Activated naive CD8-positive, alpha-beta T cell treated with anti-CD3 and anti-CD28 coated beads, Interleukin-2, amount 50 U/mL, for 24 hours (primary cell): ENCODE data around the gene COL23A1.

Experiments
- ATAC-seq: fragments of 150-1000 bp; cut with Tn5 transposase; one replicate; pipeline ENCODE4 v1.10.0; 2021
- DNase-seq: peaks from one replicate; pipeline ENCODE4 v3.0.0; 2021
- H3K27ac Mint-ChIP-seq: one replicate; pipeline ENCODE4 v1.8.0; 2021; ENCODE audit warnings: mild to moderate bottlenecking, mixed read lengths
- H3K27me3 Mint-ChIP-seq: one replicate; pipeline ENCODE4 v1.8.0; 2021; ENCODE audit warnings: mixed read lengths
- H3K36me3 Mint-ChIP-seq: one replicate; pipeline ENCODE4 v1.8.0; 2021; ENCODE audit warnings: low read depth, mixed read lengths
- H3K4me1 Mint-ChIP-seq: one replicate; pipeline ENCODE4 v1.8.0; 2021; ENCODE audit warnings: mixed read lengths
- H3K4me3 Mint-ChIP-seq: one replicate; pipeline ENCODE4 v1.8.0; 2021; ENCODE audit warnings: mild to moderate bottlenecking, moderate library complexity, mixed read lengths
- H3K9me3 Mint-ChIP-seq: one replicate; pipeline ENCODE4 v1.8.0; 2021; ENCODE audit warnings: mixed read lengths

Gene COL23A1

DNA sequence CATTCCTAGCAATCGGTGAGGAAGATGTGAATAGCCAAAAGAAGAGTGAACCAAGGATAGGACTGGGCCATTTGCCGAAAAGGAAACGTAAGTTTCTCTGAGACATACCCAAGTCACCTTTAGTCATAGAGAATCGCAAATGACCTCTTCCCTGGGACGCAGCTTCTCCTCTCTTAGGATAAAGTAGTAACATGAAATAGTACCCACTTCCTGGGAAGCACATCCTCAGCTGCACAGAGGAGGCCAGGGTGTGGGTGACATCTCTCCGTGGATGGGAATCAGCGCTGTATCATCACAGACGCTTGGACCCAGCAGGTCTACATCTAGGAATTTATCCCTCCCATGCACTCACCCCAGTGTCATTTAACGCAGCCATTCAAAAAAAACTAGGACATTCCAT lies 236.7 kb downstream of the COL23A1 start:
- Mint-ChIP-seq H3K9me3 (peaks cover 9% of the 10 kb centered on the region), H3K4me1 (peaks cover 3% of the 10 kb centered on the region), H3K27me3 (peaks cover 9% of the 10 kb centered on the region), H3K27ac (no peak overlapping the region), H3K36me3 (no peaks in the 10 kb centered on the region), H3K4me3 (no peak overlapping the region)
- DNase-seq = no peak
- ATAC-seq = no peak

DNA sequence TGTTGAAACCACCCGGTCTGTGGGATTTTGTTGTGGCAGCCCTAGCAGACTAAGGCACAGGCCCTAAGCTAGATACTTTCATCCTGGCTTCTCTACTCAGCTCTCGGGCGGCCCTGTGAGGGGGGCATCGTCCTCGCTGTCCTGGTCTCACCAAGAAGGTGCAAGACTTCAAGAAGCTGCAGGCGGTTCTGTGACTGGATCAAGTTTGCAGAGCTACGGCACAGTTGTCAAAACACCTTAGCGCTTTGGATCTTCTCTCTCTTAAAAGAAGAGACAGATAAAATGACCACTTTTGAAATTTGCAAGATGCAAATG lies 238.2 kb downstream of the COL23A1 start:
- Mint-ChIP-seq H3K27me3 (peaks cover 6% of the 10 kb centered on the region), H3K27ac (no peak overlapping the region), H3K4me1 (peaks cover 3% of the 10 kb centered on the region), H3K36me3 (no peaks in the 10 kb centered on the region), H3K9me3 (no peaks in the 10 kb centered on the region), H3K4me3 (no peak overlapping the region)
- DNase-seq (no peak), ATAC-seq (no peak)

DNA sequence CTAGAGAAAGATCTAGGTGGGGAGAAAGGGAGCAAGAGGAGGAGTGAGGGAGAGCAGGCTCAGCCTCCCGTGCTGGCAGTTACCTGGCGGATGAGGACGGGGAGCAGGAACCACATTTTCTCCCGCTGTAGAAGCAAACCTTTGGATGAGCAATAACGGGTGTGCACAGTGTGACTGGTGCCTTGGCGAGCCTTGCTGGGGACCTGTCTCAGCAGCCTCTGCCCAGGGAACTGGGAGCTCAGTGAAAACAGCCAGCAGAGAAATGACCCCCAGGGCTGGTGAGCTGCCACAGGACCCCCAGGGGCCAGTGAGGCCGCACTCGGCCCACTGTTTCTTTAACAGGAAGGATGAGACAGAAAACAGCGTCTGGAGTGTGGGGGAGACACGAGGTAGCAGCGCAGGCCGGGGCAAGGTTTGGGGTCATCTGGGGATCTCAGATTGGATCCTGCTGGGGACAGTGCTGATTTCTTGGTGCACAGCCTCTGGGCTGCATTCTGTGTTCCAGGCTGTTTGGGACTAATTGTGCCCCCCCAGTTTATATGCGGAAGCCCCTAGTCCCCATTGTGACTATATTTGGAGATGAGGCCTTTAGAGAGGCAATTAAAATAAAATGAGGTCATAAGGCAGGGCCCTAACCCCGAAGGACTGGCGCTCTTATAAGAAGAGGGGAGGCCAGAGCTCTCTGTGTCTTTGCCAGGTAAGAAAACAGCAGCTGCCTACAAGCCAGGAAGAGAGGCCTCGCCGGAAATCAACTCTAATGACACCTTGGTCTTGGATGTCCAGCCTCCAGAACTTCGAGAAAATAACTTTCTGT lies 238.8 kb downstream of the COL23A1 start:
- no peak for DNase-seq
- no peaks in the 10 kb centered on the region for H3K9me3 Mint-ChIP-seq
- H3K4me3 Mint-ChIP-seq = no peak overlapping the region
- H3K27me3 Mint-ChIP-seq = peaks cover 6% of the 10 kb centered on the region
- no peaks in the 10 kb centered on the region for H3K4me1 Mint-ChIP-seq
- ATAC-seq = no peak
- no peak overlapping the region for H3K27ac Mint-ChIP-seq
- H3K36me3 Mint-ChIP-seq = no peaks in the 10 kb centered on the region

DNA sequence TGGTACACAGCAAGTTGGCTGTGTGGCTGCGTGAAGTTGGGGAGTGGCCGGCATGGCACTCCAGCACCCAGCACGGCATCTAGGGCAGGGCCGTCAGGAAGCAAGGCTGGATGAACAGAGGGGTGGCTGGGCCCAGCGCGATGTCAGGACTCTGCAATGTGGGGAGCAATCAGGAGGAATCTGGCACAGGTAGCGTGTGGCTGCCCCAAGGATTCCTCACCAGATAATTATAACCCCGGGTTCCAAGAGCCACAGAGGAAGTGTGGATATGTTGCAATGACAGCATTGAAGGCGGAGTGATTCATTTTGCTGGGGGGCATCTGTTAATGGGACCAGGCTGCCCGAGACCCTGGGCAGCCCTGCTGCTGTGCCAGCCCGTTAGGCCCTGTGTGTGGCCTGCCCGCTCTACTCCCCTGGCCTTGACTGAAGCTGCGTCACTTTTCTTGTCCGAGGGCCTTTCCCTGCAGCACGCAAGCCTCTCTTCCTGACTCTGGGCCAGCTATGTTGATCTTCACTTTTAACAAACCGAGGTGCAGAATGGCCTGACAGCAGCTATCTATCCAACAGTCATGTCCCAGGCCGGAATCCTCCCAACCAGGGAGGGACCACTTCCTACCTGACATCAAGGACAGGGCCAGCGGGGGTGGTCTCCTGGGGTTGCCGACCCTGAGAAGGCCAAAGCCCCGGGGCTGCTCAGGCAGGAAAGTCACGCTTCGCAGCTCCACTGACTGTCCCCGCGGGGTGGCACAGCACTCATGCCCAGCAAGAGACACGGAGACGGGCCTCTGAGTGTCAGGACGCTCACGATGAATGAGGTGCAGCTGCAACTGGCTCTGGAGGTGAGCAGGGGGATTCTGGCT lies 239.6 kb downstream of the COL23A1 start:
- no peak for ATAC-seq

DNA sequence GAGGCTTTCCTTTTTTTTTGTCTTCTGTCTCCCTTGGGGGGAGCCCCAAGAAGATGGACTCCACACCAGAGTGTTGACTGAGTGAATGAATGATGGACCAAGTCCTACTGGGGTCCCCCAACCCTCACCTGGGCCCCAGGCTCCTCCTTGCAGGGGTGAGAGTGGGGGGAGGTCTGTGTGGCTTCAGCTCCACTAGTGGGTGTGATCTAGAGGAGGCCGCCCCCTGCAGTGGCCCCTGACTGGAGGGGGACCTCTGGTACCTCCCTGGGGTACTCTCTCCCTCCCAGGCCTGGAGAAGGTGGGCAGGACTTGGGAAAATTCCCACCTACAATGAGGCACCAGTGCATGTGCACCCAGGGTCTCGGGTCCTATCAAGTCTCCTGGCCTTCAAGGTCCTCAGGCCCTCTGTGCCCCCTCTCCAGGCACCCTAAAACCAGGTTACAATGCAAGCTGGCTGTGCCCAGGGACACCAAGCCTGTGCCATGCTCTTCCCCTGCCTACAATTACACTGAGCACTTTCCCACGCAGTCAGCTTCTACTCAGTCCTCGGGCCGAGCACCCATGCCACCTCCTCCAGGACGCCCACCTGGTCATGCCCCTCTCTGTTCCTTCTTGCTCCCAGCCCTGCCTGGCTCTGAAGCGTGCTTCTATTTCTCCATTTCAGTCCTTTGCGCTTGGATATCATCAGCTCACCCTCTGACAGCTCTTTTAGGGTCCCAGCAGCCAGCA lies 240.4 kb downstream of the COL23A1 start:
- Mint-ChIP-seq H3K27ac (no peak overlapping the region), H3K4me1 (no peaks in the 10 kb centered on the region), H3K4me3 (no peak overlapping the region), H3K9me3 (no peaks in the 10 kb centered on the region), H3K36me3 (no peaks in the 10 kb centered on the region), H3K27me3 (no peaks in the 10 kb centered on the region)
- ATAC-seq = no peak
- DNase-seq = no peak

More for the DNA sequence above, 239.6 kb downstream of the COL23A1 start:
- Mint-ChIP-seq H3K27me3 (no peaks in the 10 kb centered on the region), H3K27ac (no peak overlapping the region), H3K9me3 (no peaks in the 10 kb centered on the region), H3K4me1 (no peaks in the 10 kb centered on the region), H3K36me3 (no peaks in the 10 kb centered on the region), H3K4me3 (no peak overlapping the region)
- no peak for DNase-seq

DNA sequence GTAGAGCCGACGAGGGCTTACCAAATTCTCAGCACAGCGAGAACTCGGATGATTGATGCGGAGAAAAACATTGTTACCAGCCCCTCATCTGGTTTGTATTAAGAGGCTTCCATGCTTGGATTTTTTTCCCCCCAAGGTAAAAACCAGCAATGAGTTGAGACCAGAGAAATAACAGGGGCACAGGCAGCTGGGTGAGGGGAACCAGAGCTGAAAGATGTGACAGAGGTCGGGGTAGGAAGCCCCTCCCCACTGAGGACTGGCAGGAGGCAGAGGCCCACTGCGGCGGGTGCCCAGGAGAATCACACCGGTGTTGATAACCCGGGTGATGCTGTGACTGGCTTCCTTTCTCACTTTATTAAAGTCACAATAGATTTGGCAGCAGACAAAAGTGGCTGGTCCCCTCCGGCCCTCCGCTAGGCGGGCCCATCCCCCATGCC lies 241.1 kb downstream of the COL23A1 start:
- no peak for DNase-seq
- no peak for ATAC-seq
- H3K27ac Mint-ChIP-seq = no peak overlapping the region
- no peaks in the 10 kb centered on the region for H3K36me3 Mint-ChIP-seq
- no peaks in the 10 kb centered on the region for H3K27me3 Mint-ChIP-seq
- no peak overlapping the region for H3K4me3 Mint-ChIP-seq
- H3K9me3 Mint-ChIP-seq = no peaks in the 10 kb centered on the region
- H3K4me1 Mint-ChIP-seq = no peaks in the 10 kb centered on the region

DNA sequence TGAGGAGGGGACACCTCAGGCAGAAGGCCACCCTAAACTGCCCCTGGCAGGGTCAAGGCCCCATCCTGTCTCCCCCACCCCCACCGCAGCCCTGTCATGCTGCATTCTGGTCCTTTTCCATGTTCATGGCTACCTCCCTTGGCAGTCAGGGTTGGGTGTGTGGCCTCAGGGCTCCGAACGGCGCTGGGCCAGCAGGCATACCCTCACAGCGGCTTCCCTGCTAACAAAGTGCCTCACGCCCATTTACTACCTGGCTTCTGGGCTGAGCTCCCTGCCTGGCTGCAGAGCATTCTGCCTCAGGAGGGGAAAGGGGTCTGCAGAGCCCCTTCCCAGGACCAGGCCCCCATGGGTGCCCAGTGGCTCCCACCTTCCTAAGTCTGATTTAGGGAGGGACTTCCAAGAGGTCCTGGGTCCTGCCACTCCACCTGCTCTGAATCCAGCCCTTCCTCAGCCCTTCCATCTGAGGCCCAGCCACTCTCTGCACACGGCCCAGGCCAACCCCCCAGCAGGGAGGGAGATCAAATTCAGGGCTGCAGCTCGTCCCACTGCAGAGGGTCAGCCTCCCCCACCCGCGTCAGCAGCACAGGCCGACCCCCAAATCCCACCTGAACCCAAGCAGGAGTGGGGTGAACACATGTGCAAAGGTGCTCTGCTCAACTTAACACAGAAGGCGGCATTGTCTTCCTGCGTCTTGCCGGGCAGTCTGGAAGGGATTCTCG lies 241.7 kb downstream of the COL23A1 start:
- Mint-ChIP-seq H3K27ac (no peak overlapping the region), H3K4me1 (no peaks in the 10 kb centered on the region), H3K36me3 (no peaks in the 10 kb centered on the region), H3K4me3 (no peak overlapping the region), H3K27me3 (no peaks in the 10 kb centered on the region), H3K9me3 (no peaks in the 10 kb centered on the region)
- ATAC-seq (no peak), DNase-seq (no peak)

DNA sequence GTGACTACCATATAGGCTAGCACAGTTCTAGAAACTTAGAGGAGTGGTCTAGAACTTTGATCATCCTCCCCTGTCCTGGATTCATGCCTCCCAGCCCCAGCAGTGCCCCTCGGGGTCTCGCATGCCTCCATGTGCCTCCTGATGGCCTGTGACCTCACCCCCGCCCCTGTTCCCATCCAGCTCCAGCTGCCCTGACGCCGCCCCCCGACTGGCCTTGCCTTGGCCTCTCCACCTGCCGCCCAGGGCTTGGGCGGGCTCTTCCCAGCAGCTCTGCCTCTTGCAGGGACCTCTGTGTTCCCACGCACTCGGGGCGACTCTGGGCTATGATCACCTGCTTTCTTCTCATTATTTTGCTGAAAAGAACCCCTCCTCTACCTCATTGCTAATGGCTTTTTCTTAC lies 242.2 kb downstream of the COL23A1 start:
- ATAC-seq (no peak), DNase-seq (no peak)
- Mint-ChIP-seq H3K4me1 (no peaks in the 10 kb centered on the region), H3K9me3 (no peaks in the 10 kb centered on the region), H3K36me3 (no peaks in the 10 kb centered on the region), H3K4me3 (no peak overlapping the region), H3K27ac (no peak overlapping the region), H3K27me3 (no peaks in the 10 kb centered on the region)

DNA sequence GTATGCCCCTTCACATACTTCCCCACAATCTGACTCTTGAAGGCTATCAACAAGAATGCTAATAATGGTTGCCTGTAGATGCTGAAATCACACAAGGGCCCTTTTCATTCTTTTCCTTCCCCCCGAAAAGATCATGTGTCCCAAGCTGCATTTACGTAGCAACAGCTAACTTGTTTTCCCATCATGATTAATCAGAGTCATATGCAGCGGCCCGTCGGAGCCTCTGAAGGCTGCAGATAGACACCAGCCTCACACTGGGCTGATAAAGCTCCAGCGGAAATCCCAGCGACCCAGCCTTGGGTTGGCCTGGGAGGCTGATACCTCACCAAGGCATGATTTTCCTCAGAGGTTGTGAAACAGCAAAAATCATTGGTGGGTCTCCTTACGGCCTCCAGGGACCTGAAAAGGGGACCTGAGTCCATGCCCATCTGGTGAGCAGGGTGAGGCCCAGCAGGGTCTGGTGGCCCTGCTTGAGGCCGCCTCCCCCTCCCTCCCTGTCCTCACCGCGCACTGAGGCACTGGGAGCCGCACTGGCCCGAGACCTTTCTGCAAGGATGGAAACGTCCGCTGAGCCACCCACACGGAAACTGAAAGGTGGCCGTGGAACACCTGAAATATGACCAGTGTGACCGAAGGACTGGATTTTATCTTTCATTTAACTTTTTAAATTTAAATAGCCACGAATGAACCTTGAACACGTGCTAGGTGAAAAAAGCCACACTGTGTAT lies 243.4 kb downstream of the COL23A1 start:
- no peak overlapping the region for H3K27ac Mint-ChIP-seq

DNA sequence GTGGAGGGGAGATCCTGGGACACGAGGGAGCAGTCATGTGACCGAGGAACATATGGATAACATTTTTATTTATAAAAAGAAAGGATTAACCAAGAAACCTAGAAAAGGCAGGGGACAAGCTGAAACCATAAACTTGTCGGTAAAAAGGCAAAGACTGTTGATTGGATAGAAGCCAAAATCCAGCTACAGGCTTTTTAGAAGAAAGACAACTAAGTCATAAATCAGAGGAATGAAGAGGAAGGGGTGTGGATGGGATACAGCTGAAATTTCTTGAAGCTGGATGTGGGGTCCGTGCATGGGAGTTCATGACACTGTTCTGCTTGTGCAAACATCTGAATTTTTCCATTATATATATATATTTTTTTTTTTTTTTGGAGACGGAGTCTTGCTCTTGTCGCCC lies 246.9 kb downstream of the COL23A1 start:
- Mint-ChIP-seq H3K36me3 (no peaks in the 10 kb centered on the region), H3K27ac (no peak overlapping the region), H3K4me1 (no peaks in the 10 kb centered on the region), H3K27me3 (no peaks in the 10 kb centered on the region), H3K9me3 (no peaks in the 10 kb centered on the region), H3K4me3 (no peak overlapping the region)
- DNase-seq = no peak
- no peak for ATAC-seq

More for the DNA sequence above, 243.4 kb downstream of the COL23A1 start:
- ATAC-seq (no peak), DNase-seq (no peak)
- H3K27me3 Mint-ChIP-seq = no peaks in the 10 kb centered on the region
- H3K4me1 Mint-ChIP-seq = no peaks in the 10 kb centered on the region
- H3K9me3 Mint-ChIP-seq = no peaks in the 10 kb centered on the region
- no peak overlapping the region for H3K4me3 Mint-ChIP-seq
- no peaks in the 10 kb centered on the region for H3K36me3 Mint-ChIP-seq

DNA sequence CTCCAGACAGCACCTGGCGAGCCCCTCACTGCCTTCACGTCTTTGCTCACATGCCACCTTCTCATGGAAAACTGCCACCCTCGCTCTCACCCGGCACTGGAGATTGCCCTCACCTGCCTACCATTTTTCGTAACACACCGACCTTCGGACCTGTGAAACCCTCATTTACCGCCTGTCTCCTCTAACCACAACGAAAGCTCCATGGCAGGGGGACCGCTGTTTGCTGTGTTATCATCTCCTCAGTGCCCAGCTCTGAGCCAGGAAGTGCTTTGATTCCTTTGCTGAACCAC lies 248.4 kb downstream of the COL23A1 start:
- ATAC-seq (no peak), DNase-seq (no peak)
- Mint-ChIP-seq H3K4me3 (no peak overlapping the region), H3K9me3 (no peaks in the 10 kb centered on the region), H3K27ac (no peak overlapping the region), H3K4me1 (no peaks in the 10 kb centered on the region), H3K36me3 (no peaks in the 10 kb centered on the region), H3K27me3 (no peaks in the 10 kb centered on the region)

DNA sequence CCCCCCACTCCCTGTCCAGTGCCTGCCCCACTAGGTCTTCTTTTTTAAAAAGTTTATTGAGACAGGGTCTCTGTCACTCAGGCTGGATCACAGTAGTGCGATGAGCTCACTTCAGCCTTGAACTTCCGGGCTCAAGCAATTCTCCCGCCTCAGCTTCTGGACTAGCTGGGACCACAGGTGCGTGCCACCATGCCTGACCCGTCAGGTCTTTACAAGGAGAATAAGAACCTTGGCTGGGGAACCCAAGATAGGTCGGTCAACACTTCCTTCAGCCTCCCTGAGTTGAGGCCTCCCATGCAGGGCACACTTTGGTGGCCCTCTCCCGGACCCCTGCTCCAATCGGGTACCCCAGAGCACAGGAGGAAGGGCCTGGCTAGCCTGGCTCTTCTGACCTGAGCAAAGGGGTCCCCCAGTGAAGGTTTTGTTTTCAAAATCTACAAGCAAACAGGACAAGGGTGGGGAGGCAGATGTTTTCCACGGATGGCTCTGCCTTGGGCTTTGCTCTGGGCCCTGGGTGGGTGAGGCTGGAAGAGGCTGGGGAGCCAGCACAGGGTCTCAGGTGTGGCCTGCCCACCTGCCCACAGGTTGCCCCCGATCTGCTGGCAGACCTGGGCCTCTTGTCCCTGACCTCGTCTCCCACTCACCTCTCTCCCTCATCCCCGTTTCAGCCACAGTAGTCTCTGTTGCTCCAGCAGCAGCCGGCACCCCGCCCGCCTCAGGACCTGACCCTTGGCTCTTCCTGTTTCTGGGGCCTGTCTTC lies 248.9 kb downstream of the COL23A1 start:
- H3K4me1 Mint-ChIP-seq = no peaks in the 10 kb centered on the region
- ATAC-seq = no peak
- no peaks in the 10 kb centered on the region for H3K27me3 Mint-ChIP-seq
- H3K36me3 Mint-ChIP-seq = no peaks in the 10 kb centered on the region
- H3K9me3 Mint-ChIP-seq = no peaks in the 10 kb centered on the region
- no peak overlapping the region for H3K27ac Mint-ChIP-seq
- no peak overlapping the region for H3K4me3 Mint-ChIP-seq
- no peak for DNase-seq

DNA sequence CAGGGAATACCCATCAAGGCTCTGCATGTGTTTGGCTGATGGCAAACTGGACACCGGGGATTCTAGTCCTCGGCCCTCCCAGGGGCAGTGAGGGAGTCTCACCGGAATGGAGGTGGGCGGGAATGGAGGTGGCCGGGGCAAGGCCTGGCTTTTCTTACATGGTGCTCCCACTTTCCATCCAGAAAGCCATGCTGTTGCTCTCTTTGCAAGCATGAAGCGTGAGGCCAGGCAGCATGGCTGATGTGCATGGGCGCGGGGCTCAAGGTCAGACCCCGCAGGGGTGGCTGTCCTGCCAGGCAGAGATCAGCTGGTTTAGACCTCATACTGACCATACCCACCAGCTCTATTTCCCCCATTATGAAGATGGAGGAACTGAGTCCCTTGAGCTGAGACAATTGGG lies 249.6 kb downstream of the COL23A1 start:
- Mint-ChIP-seq H3K36me3 (no peaks in the 10 kb centered on the region), H3K27me3 (no peaks in the 10 kb centered on the region), H3K4me1 (no peaks in the 10 kb centered on the region), H3K9me3 (no peaks in the 10 kb centered on the region), H3K27ac (no peak overlapping the region), H3K4me3 (no peak overlapping the region)
- no peak for ATAC-seq
- DNase-seq = no peak
